ENCODE data around the gene ACBD6. TPM values are rescaled to one million over a fixed set of nuclear protein-coding genes. Genes with fewer than 3 reads are reported as not detected.

ACBD6 gene
- total and polyA plus RNA-seq, 2 experiments from 2014 or later = 75.7 to 88.8 TPM

- H3K27me3 Mint-ChIP-seq (ENCODE audit: insufficient read depth, low read depth, poor library complexity) = peaks cover 12% of the 10 kb centered on the region
- H3K27me3 ChIP-seq (ENCODE audit: insufficient read depth) = no peaks in the 10 kb centered on the region
- H3K9me3 Mint-ChIP-seq = no peaks in the 10 kb centered on the region; the same call in 2 of the 3 replicates
- no peak overlapping the region for H3K4me3 ChIP-seq
- no peak overlapping the region for H3K4me3 Mint-ChIP-seq
- peak overlapping the region; percentile 32 for H2AFZ ChIP-seq
- TF ChIP-seq NANOG (IDR thresholded peaks at IDR 0.05; ENCODE audit: borderline replicate concordance) (no peak), CREB1 (CRISPR knock-in tag; IDR thresholded peaks at IDR 0.05; ENCODE audit: low read depth) (no peak), EZH2phosphoT487 (IDR thresholded peaks at IDR 0.05; ENCODE audit: unreplicated experiment) (no peak), EZH2 (IDR thresholded peaks at IDR 0.05; ENCODE audit: low read depth, unreplicated experiment) (no peak), ZNF331 (CRISPR knock-in tag; IDR thresholded peaks at IDR 0.05; ENCODE audit: low read depth) (no peak), POLR2AphosphoS5 (IDR thresholded peaks at IDR 0.05; ENCODE audit: low read depth) (no peak), ETS1 (IDR thresholded peaks at IDR 0.05) (no peak), STAT1 (IDR thresholded peaks at IDR 0.05; ENCODE audit: unreplicated experiment) (no peak), ZNF114 (CRISPR knock-in tag; IDR thresholded peaks at IDR 0.05) (no peak)
- TF ChIP-seq, protein P1, sequence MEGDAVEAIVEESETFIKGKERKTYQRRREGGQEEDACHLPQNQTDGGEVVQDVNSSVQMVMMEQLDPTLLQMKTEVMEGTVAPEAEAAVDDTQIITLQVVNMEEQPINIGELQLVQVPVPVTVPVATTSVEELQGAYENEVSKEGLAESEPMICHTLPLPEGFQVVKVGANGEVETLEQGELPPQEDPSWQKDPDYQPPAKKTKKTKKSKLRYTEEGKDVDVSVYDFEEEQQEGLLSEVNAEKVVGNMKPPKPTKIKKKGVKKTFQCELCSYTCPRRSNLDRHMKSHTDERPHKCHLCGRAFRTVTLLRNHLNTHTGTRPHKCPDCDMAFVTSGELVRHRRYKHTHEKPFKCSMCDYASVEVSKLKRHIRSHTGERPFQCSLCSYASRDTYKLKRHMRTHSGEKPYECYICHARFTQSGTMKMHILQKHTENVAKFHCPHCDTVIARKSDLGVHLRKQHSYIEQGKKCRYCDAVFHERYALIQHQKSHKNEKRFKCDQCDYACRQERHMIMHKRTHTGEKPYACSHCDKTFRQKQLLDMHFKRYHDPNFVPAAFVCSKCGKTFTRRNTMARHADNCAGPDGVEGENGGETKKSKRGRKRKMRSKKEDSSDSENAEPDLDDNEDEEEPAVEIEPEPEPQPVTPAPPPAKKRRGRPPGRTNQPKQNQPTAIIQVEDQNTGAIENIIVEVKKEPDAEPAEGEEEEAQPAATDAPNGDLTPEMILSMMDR (conservative IDR thresholded peaks at IDR 0.05; ENCODE audit: low read depth in 2 of 2) = no peak
- TF ChIP-seq, protein P2, sequence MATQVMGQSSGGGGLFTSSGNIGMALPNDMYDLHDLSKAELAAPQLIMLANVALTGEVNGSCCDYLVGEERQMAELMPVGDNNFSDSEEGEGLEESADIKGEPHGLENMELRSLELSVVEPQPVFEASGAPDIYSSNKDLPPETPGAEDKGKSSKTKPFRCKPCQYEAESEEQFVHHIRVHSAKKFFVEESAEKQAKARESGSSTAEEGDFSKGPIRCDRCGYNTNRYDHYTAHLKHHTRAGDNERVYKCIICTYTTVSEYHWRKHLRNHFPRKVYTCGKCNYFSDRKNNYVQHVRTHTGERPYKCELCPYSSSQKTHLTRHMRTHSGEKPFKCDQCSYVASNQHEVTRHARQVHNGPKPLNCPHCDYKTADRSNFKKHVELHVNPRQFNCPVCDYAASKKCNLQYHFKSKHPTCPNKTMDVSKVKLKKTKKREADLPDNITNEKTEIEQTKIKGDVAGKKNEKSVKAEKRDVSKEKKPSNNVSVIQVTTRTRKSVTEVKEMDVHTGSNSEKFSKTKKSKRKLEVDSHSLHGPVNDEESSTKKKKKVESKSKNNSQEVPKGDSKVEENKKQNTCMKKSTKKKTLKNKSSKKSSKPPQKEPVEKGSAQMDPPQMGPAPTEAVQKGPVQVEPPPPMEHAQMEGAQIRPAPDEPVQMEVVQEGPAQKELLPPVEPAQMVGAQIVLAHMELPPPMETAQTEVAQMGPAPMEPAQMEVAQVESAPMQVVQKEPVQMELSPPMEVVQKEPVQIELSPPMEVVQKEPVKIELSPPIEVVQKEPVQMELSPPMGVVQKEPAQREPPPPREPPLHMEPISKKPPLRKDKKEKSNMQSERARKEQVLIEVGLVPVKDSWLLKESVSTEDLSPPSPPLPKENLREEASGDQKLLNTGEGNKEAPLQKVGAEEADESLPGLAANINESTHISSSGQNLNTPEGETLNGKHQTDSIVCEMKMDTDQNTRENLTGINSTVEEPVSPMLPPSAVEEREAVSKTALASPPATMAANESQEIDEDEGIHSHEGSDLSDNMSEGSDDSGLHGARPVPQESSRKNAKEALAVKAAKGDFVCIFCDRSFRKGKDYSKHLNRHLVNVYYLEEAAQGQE (IDR thresholded peaks at IDR 0.05; ENCODE audit: unreplicated experiment) = no peak
- peak; percentile 10 for ATAC-seq
- H3K4me1 ChIP-seq (ENCODE audit: insufficient read depth) = peaks cover 12% of the 10 kb centered on the region
- 0 out of 2 replicates have a peak, but pooled peaks cover 3% of the 10 kb centered on the region for H4K20me1 ChIP-seq (replicated peaks; ENCODE audit: insufficient read depth)
- peaks cover 50% of the 10 kb centered on the region for H3K4me1 Mint-ChIP-seq
- no peaks in the 10 kb centered on the region for H3K36me3 ChIP-seq (ENCODE audit: insufficient read depth)
- H3K79me2 ChIP-seq (replicated peaks; ENCODE audit: insufficient read depth) = no peaks in the 10 kb centered on the region
- H3K27ac Mint-ChIP-seq = no peak overlapping the region
- H3K27ac ChIP-seq (ENCODE audit: low read depth) = no peak overlapping the region
- no peaks in the 10 kb centered on the region for H3K9me2 ChIP-seq (ENCODE audit: insufficient read depth)
- no peaks in the 10 kb centered on the region; the same call in 2 of the 3 replicates for H3K36me3 Mint-ChIP-seq (ENCODE audit: low read depth)
- DNase-seq (ENCODE audit: low spot score) = no peak
- no peak overlapping the region for H3K4me2 ChIP-seq
- H3F3A ChIP-seq (replicated peaks; ENCODE audit: low read depth) = no peaks in the 10 kb centered on the region
Observed at GRCh38 chr1:180253585-180254495, 248.5 kb downstream of the ACBD6 start.
